ENCODE measurements around the gene RELA. TPM values are rescaled to one million over a fixed set of nuclear protein-coding genes. Genes with fewer than 3 reads are reported as not detected.

RELA gene
- total RNA-seq, 1 donor = 39.5 TPM

- no peak for DNase-seq (ENCODE audit: low read depth)
- H3K4me3 ChIP-seq (ENCODE audit: low read depth, low read length) = no peak overlapping the region
- TF ChIP-seq CTCF (IDR thresholded peaks at IDR 0.05; ENCODE audit: insufficient read depth, low read length) = no peak
Measured at GRCh38 chr11:65703846-65704245, 41.1 kb upstream of the RELA start.

- no peak for TF ChIP-seq CTCF (IDR thresholded peaks at IDR 0.05; ENCODE audit: insufficient read depth, low read length)
- no peak overlapping the region for H3K4me3 ChIP-seq (ENCODE audit: low read depth, low read length)
- DNase-seq (ENCODE audit: low read depth) = no peak
Measured at GRCh38 chr11:65701686-65702085, 39.0 kb upstream of the RELA start.

GRCh38 chr11:65700399-65700798, 37.7 kb upstream of the RELA start:
- TF ChIP-seq CTCF (IDR thresholded peaks at IDR 0.05; ENCODE audit: insufficient read depth, low read length) = no peak
- DNase-seq (ENCODE audit: low read depth) = no peak
- no peak overlapping the region for H3K4me3 ChIP-seq (ENCODE audit: low read depth, low read length)

- no peak overlapping the region for H3K4me3 ChIP-seq (ENCODE audit: low read depth, low read length)
- no peak for TF ChIP-seq CTCF (IDR thresholded peaks at IDR 0.05; ENCODE audit: insufficient read depth, low read length)
- DNase-seq (ENCODE audit: low read depth) = no peak
Measured at GRCh38 chr11:65699306-65699705, 36.6 kb upstream of the RELA start.

GRCh38 chr11:65698205-65698604, 35.5 kb upstream of the RELA start:
- no peak for TF ChIP-seq CTCF (IDR thresholded peaks at IDR 0.05; ENCODE audit: insufficient read depth, low read length)
- no peak for DNase-seq (ENCODE audit: low read depth)
- H3K4me3 ChIP-seq (ENCODE audit: low read depth, low read length) = no peak overlapping the region

GRCh38 chr11:65696802-65697552, 34.3 kb upstream of the RELA start:
- TF ChIP-seq CTCF (IDR thresholded peaks at IDR 0.05; ENCODE audit: insufficient read depth, low read length) = no peak
- no peak overlapping the region for H3K4me3 ChIP-seq (ENCODE audit: low read depth, low read length)
- DNase-seq (ENCODE audit: low read depth) = no peak
